Mucosa of descending colon (tissue), 3 donors: ENCODE results near the gene JMJD4. TPM values are rescaled to one million over a fixed set of nuclear protein-coding genes. Genes with fewer than 3 reads are reported as not detected.

Experiments used
- ATAC-seq: fragments of 200-7000 bp; cut with Tn5 transposase; one replicate; pipeline ENCODE4 v1.9.1; 2020; ENCODE audit warnings: mild to moderate bottlenecking, moderate library complexity
- DNase-seq, 3 donors: peaks; one replicate each; pipeline ENCODE4 v3.0.0-alpha.2; 2020
- H3K36me3 ChIP-seq: fragments of 200-600 bp; one replicate; pipeline ENCODE4 v1.8.0; 2021; ENCODE audit warnings: low read depth, mild to moderate bottlenecking
- H3K4me1 ChIP-seq: fragments of 200-600 bp; one replicate; pipeline ENCODE4 v1.8.0; 2021; ENCODE audit warnings: low read depth, mild to moderate bottlenecking
- H3K4me3 ChIP-seq: fragments of 200-600 bp; one replicate; pipeline ENCODE4 v1.8.0; 2021; ENCODE audit warnings: mild to moderate bottlenecking
- H3K9me3 ChIP-seq: fragments of 200-600 bp; one replicate; pipeline ENCODE4 v1.8.0; 2021; ENCODE audit warnings: mild to moderate bottlenecking
- intact Hi-C, 2 donors: fragments of 100-400 bp; cut with DNase I in 1 of 2; cut with micrococcal nuclease in 1 of 2; formaldehyde crosslinking; loops; one replicate each; pipeline versions ENCODE4 v1.11.0 to v1.11.1; 2022; cut with DNase I, micrococcal nuclease
- total RNA-seq, 3 donors: library from RNA; stranded (reverse); fragmentation: NEBNext Ultra II Directional in 2 of 3; extraction: Animal tissue kit (Norgen Biotek cat#: 25700) in 2 of 3; gene quantifications; one replicate each; pipeline versions ENCODE4 v1.2.1 to v1.2.4, GENCODE V29; 2021 to 2023
- TF ChIP-seq, protein P1 (sequence below): fragments of 200-600 bp; IDR thresholded peaks from one replicate; pipeline ENCODE4 v1.8.0; 2022; ENCODE audit warnings: antibody characterized with exemption, mild to moderate bottlenecking
- donor health status: DM: no; HTN: no; CAD: no; lungs with moderate emphysema.
- donor health status: DM: no; HTN: no; CAD: no.
- donor health status: DM: no; HTN: yes; CAD: no.

Gene JMJD4
- total RNA-seq, 3 donors from 2014 or later: 12.3 to 18.1 (median 13.8) TPM

DNA sequence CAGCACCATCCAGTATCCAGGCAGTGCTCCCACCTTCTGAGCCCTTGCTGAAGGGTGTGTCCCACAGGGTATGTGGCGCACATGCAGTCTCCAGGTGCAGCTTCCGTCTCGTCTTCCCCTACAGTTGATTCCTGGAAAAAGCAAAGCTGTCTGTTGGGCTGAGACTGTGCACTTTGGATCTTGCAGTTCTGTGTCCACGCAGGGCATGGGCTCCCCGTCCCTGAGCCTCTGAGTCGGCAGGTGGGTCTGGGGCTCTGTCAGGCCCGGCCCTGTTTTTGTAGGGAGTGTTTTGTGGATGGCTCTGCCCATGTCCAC, 33.0 kb upstream of the JMJD4 start:
- Histone ChIP-seq H3K4me3 (no peak overlapping the region), H3K4me1 (peaks cover 6% of the 10 kb centered on the region), H3K36me3 (peaks cover 3% of the 10 kb centered on the region), H3K9me3 (no peaks in the 10 kb centered on the region)
- ATAC-seq: peak; percentile 8
- intact Hi-C loops: loop anchor here in 1 of 2 donors (10.0 kb wide), 1 partner anchor 283 kb away; no protein-coding TSS in a partner anchor
- peak in 1 of 3 donors; percentile 46 for DNase-seq
- TF ChIP-seq, protein P1, sequence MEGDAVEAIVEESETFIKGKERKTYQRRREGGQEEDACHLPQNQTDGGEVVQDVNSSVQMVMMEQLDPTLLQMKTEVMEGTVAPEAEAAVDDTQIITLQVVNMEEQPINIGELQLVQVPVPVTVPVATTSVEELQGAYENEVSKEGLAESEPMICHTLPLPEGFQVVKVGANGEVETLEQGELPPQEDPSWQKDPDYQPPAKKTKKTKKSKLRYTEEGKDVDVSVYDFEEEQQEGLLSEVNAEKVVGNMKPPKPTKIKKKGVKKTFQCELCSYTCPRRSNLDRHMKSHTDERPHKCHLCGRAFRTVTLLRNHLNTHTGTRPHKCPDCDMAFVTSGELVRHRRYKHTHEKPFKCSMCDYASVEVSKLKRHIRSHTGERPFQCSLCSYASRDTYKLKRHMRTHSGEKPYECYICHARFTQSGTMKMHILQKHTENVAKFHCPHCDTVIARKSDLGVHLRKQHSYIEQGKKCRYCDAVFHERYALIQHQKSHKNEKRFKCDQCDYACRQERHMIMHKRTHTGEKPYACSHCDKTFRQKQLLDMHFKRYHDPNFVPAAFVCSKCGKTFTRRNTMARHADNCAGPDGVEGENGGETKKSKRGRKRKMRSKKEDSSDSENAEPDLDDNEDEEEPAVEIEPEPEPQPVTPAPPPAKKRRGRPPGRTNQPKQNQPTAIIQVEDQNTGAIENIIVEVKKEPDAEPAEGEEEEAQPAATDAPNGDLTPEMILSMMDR: no peak

DNA sequence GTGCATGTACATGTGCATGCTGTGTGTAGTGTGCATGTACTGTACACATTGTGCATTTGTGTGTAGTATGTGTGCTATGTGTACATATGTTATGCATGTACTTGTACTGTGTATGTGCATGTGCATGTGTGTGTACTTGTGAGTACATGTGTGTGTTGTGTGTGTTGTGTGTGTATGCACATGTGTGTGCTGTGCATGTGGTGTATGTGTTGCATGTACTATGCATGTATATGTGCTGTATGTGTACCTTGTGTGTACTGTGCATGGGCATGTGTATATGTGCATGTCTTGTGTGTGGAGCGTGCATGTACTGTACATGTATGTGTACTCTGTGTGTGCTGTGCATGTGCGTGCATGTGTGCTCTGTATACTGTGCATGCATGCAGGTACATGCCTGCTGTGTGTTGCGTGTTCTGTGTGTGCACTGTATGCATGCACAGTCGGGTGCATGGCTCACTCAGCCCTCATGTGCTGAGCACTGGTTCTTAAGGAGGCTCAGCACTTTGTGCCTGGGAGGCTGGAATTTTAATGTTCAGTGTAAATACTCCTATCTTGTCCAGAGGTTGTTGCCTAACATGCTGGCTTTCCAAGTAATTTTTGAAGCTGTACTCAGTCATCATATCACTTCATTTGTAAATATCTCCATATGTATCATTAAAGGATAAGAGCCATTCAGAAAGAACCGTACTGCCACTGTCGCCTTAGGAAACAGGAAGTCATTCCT, 32.5 kb upstream of the JMJD4 start:
- Histone ChIP-seq H3K4me1 (peaks cover 11% of the 10 kb centered on the region), H3K4me3 (no peak overlapping the region), H3K36me3 (peaks cover 3% of the 10 kb centered on the region), H3K9me3 (no peaks in the 10 kb centered on the region)
- DNase-seq (no peak), ATAC-seq (no peak)
- intact Hi-C loops: loop anchor here in 1 of 2 donors (10.0 kb wide), 1 partner anchor 283 kb away; no protein-coding TSS in a partner anchor
- TF ChIP-seq, protein P1: no peak

DNA sequence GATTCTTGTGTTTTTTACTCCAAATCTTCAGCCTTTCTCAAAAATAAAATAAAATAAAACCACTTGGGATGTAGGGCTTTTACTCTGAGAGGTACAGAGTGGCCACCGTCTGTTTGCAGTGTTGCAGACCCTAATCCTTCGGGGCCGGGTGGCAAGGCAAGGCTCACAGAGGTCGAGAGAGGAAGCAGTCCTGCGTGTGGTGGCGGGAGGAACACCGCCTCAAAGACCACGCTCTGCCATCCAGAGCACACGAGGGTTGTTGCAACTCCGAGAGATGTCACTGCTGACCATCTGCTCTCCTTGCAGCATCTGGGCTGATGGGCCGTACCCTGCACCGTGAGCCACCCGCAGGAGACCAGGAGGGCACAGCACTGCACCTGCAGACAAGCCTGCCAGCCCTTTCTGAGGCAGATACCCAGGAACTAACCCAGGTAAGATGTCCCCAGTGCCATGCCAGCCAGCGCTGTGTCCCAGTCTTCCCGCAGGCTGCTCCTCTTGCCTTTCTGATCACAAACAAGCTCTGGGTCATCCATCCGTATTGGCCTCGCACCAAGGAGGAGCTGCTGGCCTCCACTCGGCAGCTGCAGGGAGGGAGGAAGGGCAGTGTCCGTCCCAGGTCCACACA, 31.7 kb upstream of the JMJD4 start:
- intact Hi-C loops: loop anchor here in 1 of 2 donors (10.0 kb wide), 1 partner anchor 282 kb away; no protein-coding TSS in a partner anchor
- peaks cover 18% of the 10 kb centered on the region for H3K4me1 ChIP-seq
- H3K4me3 ChIP-seq: no peak overlapping the region
- peaks cover 3% of the 10 kb centered on the region for H3K36me3 ChIP-seq
- DNase-seq (peak in 1 of 3 donors; percentile 44), ATAC-seq (no peak)
- H3K9me3 ChIP-seq: no peaks in the 10 kb centered on the region
- TF ChIP-seq, protein P1: no peak

DNA sequence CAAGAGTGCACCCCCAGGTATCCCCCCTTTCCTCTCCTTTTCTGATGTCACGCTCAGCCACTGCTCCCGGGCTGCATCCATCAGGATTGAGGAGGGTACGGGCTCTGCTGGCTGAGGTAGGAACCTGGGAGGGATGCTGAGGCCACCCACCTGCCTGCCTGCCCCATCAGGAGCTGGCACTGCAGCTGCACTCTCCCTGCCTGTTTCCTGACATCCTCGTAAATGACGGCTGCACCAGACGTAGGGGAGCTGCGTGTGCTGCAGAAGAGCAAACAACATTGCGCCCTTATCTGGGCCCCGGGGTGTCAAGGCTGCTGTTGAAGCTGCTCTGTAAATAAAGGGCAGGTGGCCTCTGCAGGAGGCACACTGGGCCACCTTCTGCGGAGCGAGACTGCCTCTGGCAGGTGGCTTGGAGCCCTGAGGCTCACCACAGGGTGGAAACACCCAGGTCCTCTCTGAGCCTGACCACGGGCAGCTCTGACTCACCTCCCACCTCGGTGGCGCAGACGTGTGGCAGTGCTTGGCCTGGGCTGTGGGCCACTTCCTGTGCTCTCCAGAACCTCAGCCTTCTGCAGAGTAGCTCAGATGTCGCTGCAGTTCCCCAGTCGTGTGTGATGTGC, 31.0 kb upstream of the JMJD4 start:
- H3K9me3 ChIP-seq: no peaks in the 10 kb centered on the region
- H3K4me3 ChIP-seq: no peak overlapping the region
- peaks cover 18% of the 10 kb centered on the region for H3K4me1 ChIP-seq
- ATAC-seq: peak; percentile 75
- DNase-seq: peak; percentile 41 to 88 (median 70)
- H3K36me3 ChIP-seq: peaks cover 3% of the 10 kb centered on the region
- intact Hi-C loops: loop anchor here in 1 of 2 donors (10.0 kb wide), 1 partner anchor 281 kb away; no protein-coding TSS in a partner anchor
- TF ChIP-seq, protein P1: no peak

DNA sequence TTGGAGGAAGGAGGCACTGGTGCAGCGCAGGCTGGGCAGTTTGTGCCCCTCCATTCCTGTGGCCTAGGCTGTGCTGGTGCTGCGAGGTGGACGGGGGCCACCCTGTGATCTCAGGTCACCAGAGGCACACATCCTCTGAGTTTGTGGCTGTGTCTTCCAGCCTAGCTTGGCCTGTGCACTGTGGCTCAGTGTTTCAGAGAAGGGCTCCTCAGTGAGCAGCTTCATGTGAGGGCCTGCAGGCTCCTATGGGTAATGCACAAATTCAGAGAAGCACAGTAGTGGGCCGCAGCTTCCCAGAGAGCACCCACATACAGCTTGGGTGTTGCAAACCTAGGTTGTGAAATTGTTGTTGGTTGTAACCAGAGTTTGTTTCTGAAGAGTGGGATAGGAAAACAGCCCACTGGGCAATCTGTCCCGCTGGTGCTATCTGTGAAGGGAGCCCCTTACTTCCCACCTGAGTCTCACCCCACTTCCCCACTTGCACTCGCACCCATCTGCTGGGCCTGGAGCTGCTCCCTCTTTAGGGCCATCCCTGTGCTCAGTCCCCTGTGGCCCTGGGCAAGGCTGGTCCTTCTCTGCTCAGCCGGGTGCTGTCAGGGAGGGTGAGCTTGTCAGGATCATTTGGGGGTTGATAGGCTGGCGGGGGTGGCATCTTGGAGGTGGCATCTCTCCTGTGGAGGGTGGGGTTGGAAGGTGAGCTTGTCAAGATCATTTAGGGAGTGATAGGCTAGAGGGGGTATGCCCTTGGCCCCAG, 30.3 kb upstream of the JMJD4 start:
- Histone ChIP-seq H3K4me3 (no peak overlapping the region), H3K36me3 (peaks cover 3% of the 10 kb centered on the region), H3K4me1 (peaks cover 18% of the 10 kb centered on the region), H3K9me3 (no peaks in the 10 kb centered on the region)
- ATAC-seq: no peak
- DNase-seq: peak in 1 of 3 donors; percentile 45
- TF ChIP-seq, protein P1: no peak
- intact Hi-C loops: loop anchor here in 1 of 2 donors (10.0 kb wide), 1 partner anchor 281 kb away; no protein-coding TSS in a partner anchor
